Measurements from ENCODE around the gene ANKRD12.

The ANKRD12 gene

GRCh38 chr18:9132628-9133027, 4.0 kb upstream of the ANKRD12 start:
- Histone ChIP-seq H3K36me3 (ENCODE audit: control insufficient read depth, low read length) (peaks cover 83% of the 10 kb centered on the region), H3K9me3 (ENCODE audit: control insufficient read depth, insufficient read depth, low read length) (no peaks in the 10 kb centered on the region), H3K4me1 (ENCODE audit: control insufficient read depth, low read length) (peaks cover 22% of the 10 kb centered on the region), H4K20me1 (ENCODE audit: control insufficient read depth, insufficient read depth, low read depth, low read length) (no peaks in the 10 kb centered on the region), H3F3A (ENCODE audit: control insufficient read depth, insufficient read depth) (peaks cover 52% of the 10 kb centered on the region), H3K79me2 (ENCODE audit: control insufficient read depth, low read length) (peaks cover 17% of the 10 kb centered on the region), H3K4me3 (ENCODE audit: low read length) (no peak overlapping the region), H3K27ac (ENCODE audit: low read depth, low read length) (no peak overlapping the region), H3K9me2 (replicated peaks; ENCODE audit: control insufficient read depth, low read length) (no peaks in the 10 kb centered on the region), H3K4me2 (ENCODE audit: low read length) (no peak overlapping the region), H3K27me3 (ENCODE audit: control insufficient read depth, low read length) (no peaks in the 10 kb centered on the region)
- TF ChIP-seq CTCF (IDR thresholded peaks at IDR 0.05; ENCODE audit: low read depth, low read length, poor library complexity, severe bottlenecking) (no peak), EZH2phosphoT487 (IDR thresholded peaks at IDR 0.05; ENCODE audit: borderline replicate concordance, low read length) (no peak)

GRCh38 chr18:9133225-9133624, 3.4 kb upstream of the ANKRD12 start:
- H3F3A ChIP-seq (ENCODE audit: control insufficient read depth, insufficient read depth): peaks cover 56% of the 10 kb centered on the region

GRCh38 chr18:9135081-9135911, 1.3 kb upstream of the ANKRD12 start:
- Histone ChIP-seq H3K79me2 (ENCODE audit: control insufficient read depth, low read length) (peaks cover 44% of the 10 kb centered on the region), H3K27ac (ENCODE audit: low read depth, low read length) (peak overlapping the region; percentile 91)

More at GRCh38 chr18:9133225-9133624, 3.4 kb upstream of the ANKRD12 start:
- Histone ChIP-seq H3K9me2 (replicated peaks; ENCODE audit: control insufficient read depth, low read length) (no peaks in the 10 kb centered on the region), H3K4me2 (ENCODE audit: low read length) (no peak overlapping the region), H3K79me2 (ENCODE audit: control insufficient read depth, low read length) (peaks cover 23% of the 10 kb centered on the region), H3K27ac (ENCODE audit: low read depth, low read length) (no peak overlapping the region), H3K9me3 (ENCODE audit: control insufficient read depth, insufficient read depth, low read length) (no peaks in the 10 kb centered on the region), H3K4me3 (ENCODE audit: low read length) (no peak overlapping the region), H4K20me1 (ENCODE audit: control insufficient read depth, insufficient read depth, low read depth, low read length) (0 out of 2 replicates have a peak, but pooled peaks cover 3% of the 10 kb centered on the region), H3K4me1 (ENCODE audit: control insufficient read depth, low read length) (peaks cover 24% of the 10 kb centered on the region), H3K27me3 (ENCODE audit: control insufficient read depth, low read length) (no peaks in the 10 kb centered on the region), H3K36me3 (ENCODE audit: control insufficient read depth, low read length) (peaks cover 81% of the 10 kb centered on the region)
- no peak for TF ChIP-seq EZH2phosphoT487 (IDR thresholded peaks at IDR 0.05; ENCODE audit: borderline replicate concordance, low read length)
- TF ChIP-seq CTCF (IDR thresholded peaks at IDR 0.05; ENCODE audit: low read depth, low read length, poor library complexity, severe bottlenecking): no peak

More at GRCh38 chr18:9135081-9135911, 1.3 kb upstream of the ANKRD12 start:
- Histone ChIP-seq H3K9me2 (replicated peaks; ENCODE audit: control insufficient read depth, low read length) (no peaks in the 10 kb centered on the region), H3K4me2 (ENCODE audit: low read length) (peak overlapping the region; percentile 86), H3F3A (ENCODE audit: control insufficient read depth, insufficient read depth) (peaks cover 60% of the 10 kb centered on the region), H3K27me3 (ENCODE audit: control insufficient read depth, low read length) (no peaks in the 10 kb centered on the region), H3K4me1 (ENCODE audit: control insufficient read depth, low read length) (peaks cover 45% of the 10 kb centered on the region), H4K20me1 (ENCODE audit: control insufficient read depth, insufficient read depth, low read depth, low read length) (0 out of 2 replicates have a peak, but pooled peaks cover 3% of the 10 kb centered on the region), H3K4me3 (ENCODE audit: low read length) (peak overlapping the region; percentile 78), H3K36me3 (ENCODE audit: control insufficient read depth, low read length) (peaks cover 60% of the 10 kb centered on the region), H3K9me3 (ENCODE audit: control insufficient read depth, insufficient read depth, low read length) (no peaks in the 10 kb centered on the region)
- TF ChIP-seq CTCF (IDR thresholded peaks at IDR 0.05; ENCODE audit: low read depth, low read length, poor library complexity, severe bottlenecking) (no peak), EZH2phosphoT487 (IDR thresholded peaks at IDR 0.05; ENCODE audit: borderline replicate concordance, low read length) (no peak)

Measured in DOHH2 (cell line).